Measurements from ENCODE around the gene TANGO2. TPM values are rescaled to one million over a fixed set of nuclear protein-coding genes. Genes with fewer than 3 reads are reported as not detected.

The TANGO2 gene
- total and polyA plus RNA-seq, 10 of the 15 experiments (the other 5 are each of a cell fraction or from before 2014, with no cell fraction given), result 4.0 to 24.8 (median 20.9) TPM

GRCh38 chr22:20009018-20009491, 11.9 kb upstream of the TANGO2 start:
- Histone ChIP-seq H3K27ac (ENCODE audit: control insufficient read depth, insufficient read depth) (no peak overlapping the region), H3K4me2 (ENCODE audit: control insufficient read depth, insufficient read depth) (no peak overlapping the region), H3K36me3 (ENCODE audit: control insufficient read depth in 2 of 2, insufficient read depth in 2 of 2, low read length in 1 of 2) (no peaks in the 10 kb centered on the region), H4K20me1 (ENCODE audit: control insufficient read depth, insufficient read depth) (no peaks in the 10 kb centered on the region), H3K9ac (ENCODE audit: control insufficient read depth, insufficient read depth, low read length) (no peak overlapping the region), H3K4me3 (no peak overlapping the region), H3K4me1 (ENCODE audit: control insufficient read depth, insufficient read depth, low read length) (no peaks in the 10 kb centered on the region), H3K27me3 (replicated peaks in 1 of 2; ENCODE audit: control insufficient read depth in 2 of 2, insufficient read depth in 2 of 2, low read length in 1 of 2) (no peaks in the 10 kb centered on the region), H3K9me3 (replicated peaks; ENCODE audit: control insufficient read depth, insufficient read depth, low read length) (peaks cover 2% of the 10 kb centered on the region; the same call in 2 of the 3 replicates), H2AFZ (ENCODE audit: control insufficient read depth, low read depth, low read length) (no peak overlapping the region), H3K79me2 (ENCODE audit: control insufficient read depth, insufficient read depth, low read length) (no peaks in the 10 kb centered on the region)
- ChIA-PET RAD21 (ENCODE audit: unreplicated experiment) (no interaction called here), CTCF (no interaction called here), SMC1A (ENCODE audit: uncharacterized antibody, unreplicated experiment) (no interaction called here), POLR2A (no interaction called here)
- no peak for ATAC-seq
- intact Hi-C loops (cut with micrococcal nuclease; ENCODE audit: unreplicated experiment) (no loop called here), in situ Hi-C loops (cut with MboI) (no loop called here)
- TF ChIP-seq TAF1 (IDR thresholded peaks at IDR 0.05; ENCODE audit: borderline replicate concordance, low read depth, low read length) (no peak), SMAD5 (IDR thresholded peaks at IDR 0.05; ENCODE audit: low read depth) (no peak), RCOR1 (conservative IDR thresholded peaks at IDR 0.05; ENCODE audit: low read depth, low read length) (no peak), SIN3A (IDR thresholded peaks at IDR 0.05; ENCODE audit: low read depth, low read length) (no peak), TCF12 (IDR thresholded peaks at IDR 0.05; ENCODE audit: low read depth, low read length) (no peak), EED (IDR thresholded peaks at IDR 0.05; ENCODE audit: low read depth) (no peak), DPF2 (IDR thresholded peaks at IDR 0.05) (no peak), CEBPZ (IDR thresholded peaks at IDR 0.05; ENCODE audit: low read depth, low read length) (no peak), RUNX3 (IDR thresholded peaks at IDR 0.05; ENCODE audit: low read length) (no peak), BCLAF1 (IDR thresholded peaks at IDR 0.05) (no peak), ZNF622 (IDR thresholded peaks at IDR 0.05) (no peak), GATAD2B (conservative IDR thresholded peaks at IDR 0.05; ENCODE audit: low read depth) (no peak), CHD4 (IDR thresholded peaks at IDR 0.05) (no peak), CHD2 (IDR thresholded peaks at IDR 0.05; ENCODE audit: borderline replicate concordance, low read depth, low read length) (no peak), MEF2A (IDR thresholded peaks at IDR 0.05; ENCODE audit: insufficient read depth, low read depth, low read length) (no peak), CBX5 (IDR thresholded peaks at IDR 0.05; ENCODE audit: low read depth) (no peak), CREM (IDR thresholded peaks at IDR 0.05; ENCODE audit: low read depth) (no peak), JUNB (IDR thresholded peaks at IDR 0.05) (no peak), MTA2 (IDR thresholded peaks at IDR 0.05; ENCODE audit: low read depth) (no peak), RELB (IDR thresholded peaks at IDR 0.05; ENCODE audit: low read depth) (no peak)
- BruUV-seq (replicated peaks), result no TSS peak
- no peak for DNase-seq (ENCODE audit: low read depth, low spot score)
- 78% methylated on average over 9 of the region's 9 CpGs for WGBS (ENCODE audit: insufficient coverage, insufficient replicate concordance, low lambda C conversion rate, missing lambda C conversion rate)
- no peak for FAIRE-seq
